Spleen (tissue), 7 donors: Measurements from ENCODE around the gene TREM2.

Source experiments
- POLR2A ChIP-seq, 3 donors: fragments of 450-650 bp; IDR thresholded peaks; one replicate each; pipeline ENCODE4 v1.5.1; 2017; ENCODE audit warnings: antibody characterized with exemption in 3 of 3, mild to moderate bottlenecking in 1 of 3
- POLR2AphosphoS5 ChIP-seq, 3 donors: sonication (generic); formaldehyde crosslinking; IDR thresholded peaks; one replicate each; pipeline ENCODE4 v1.5.1; 2017; ENCODE audit warnings: antibody characterized with exemption in 3 of 3
- TF ChIP-seq, protein P1 (sequence below), 11 experiments: fragments of 200-600 bp in 7 of 11; fragments of 450-650 bp in 4 of 11; sonication (generic) in 4 of 11; IDR thresholded peaks in 8 of 11; conservative IDR thresholded peaks in 3 of 11; 1 replicate in 7 of 11; 2 replicates in 4 of 11; pipeline versions ENCODE4 v1.4.0 to v1.8.0; 2016 to 2021; ENCODE audit warnings: antibody characterized with exemption in 11 of 11, inconsistent platforms in 4 of 11, mild to moderate bottlenecking in 1 of 11
- donor health status: DM: no; HTN: no; CAD: no; lungs with moderate emphysema.
- donor health status: DM: no; HTN: no; CAD: no.
- donor health status: DM: no; HTN: no; CAD: no.

GRCh38 chr6:41156001-41156400, 6.9 kb downstream of the TREM2 start:
- TF ChIP-seq, protein P1, sequence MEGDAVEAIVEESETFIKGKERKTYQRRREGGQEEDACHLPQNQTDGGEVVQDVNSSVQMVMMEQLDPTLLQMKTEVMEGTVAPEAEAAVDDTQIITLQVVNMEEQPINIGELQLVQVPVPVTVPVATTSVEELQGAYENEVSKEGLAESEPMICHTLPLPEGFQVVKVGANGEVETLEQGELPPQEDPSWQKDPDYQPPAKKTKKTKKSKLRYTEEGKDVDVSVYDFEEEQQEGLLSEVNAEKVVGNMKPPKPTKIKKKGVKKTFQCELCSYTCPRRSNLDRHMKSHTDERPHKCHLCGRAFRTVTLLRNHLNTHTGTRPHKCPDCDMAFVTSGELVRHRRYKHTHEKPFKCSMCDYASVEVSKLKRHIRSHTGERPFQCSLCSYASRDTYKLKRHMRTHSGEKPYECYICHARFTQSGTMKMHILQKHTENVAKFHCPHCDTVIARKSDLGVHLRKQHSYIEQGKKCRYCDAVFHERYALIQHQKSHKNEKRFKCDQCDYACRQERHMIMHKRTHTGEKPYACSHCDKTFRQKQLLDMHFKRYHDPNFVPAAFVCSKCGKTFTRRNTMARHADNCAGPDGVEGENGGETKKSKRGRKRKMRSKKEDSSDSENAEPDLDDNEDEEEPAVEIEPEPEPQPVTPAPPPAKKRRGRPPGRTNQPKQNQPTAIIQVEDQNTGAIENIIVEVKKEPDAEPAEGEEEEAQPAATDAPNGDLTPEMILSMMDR (IDR thresholded peaks at IDR 0.05 in 8 of 11, conservative IDR thresholded peaks at IDR 0.05 in 3 of 11) = no peak
- TF ChIP-seq POLR2A (IDR thresholded peaks at IDR 0.05) (no peak), POLR2AphosphoS5 (IDR thresholded peaks at IDR 0.05) (no peak)
